ENCODE results near the gene IGSF8.

- no peak for TF ChIP-seq CHD2 (IDR thresholded peaks at IDR 0.05; ENCODE audit: low read length, partially characterized antibody)
- no peak for TF ChIP-seq RAD21 (conservative IDR thresholded peaks at IDR 0.05 in 1 of 2, IDR thresholded peaks at IDR 0.05 in 1 of 2)
These were observed 35.2 kb downstream of the IGSF8 start for GRCh38 chr1:160063176-160063575.

All from A549 (cell line).